ENCODE results near the gene HSPB9.

Gene HSPB9

GRCh38 chr17:42159796-42160530, 37.4 kb downstream of the HSPB9 start:
- Histone ChIP-seq H3K4me3 (ENCODE audit: low read depth, low read length) (no peak overlapping the region), H3K36me3 (ENCODE audit: control insufficient read depth, insufficient read depth, low read length) (no peaks in the 10 kb centered on the region), H3K27me3 (ENCODE audit: control insufficient read depth, insufficient read depth, low read length) (no peaks in the 10 kb centered on the region), H3K4me1 (ENCODE audit: control insufficient read depth, insufficient read depth, low read length) (peaks cover 15% of the 10 kb centered on the region; the same call in 1 of the 2 replicates), H3K9me3 (ENCODE audit: control insufficient read depth, insufficient read depth, low read depth, low read length) (no peaks in the 10 kb centered on the region), H3K9ac (ENCODE audit: low read length) (no peak overlapping the region), H3K27ac (ENCODE audit: low read depth, low read length) (no peak overlapping the region)

- H3K9ac ChIP-seq (ENCODE audit: low read length) = no peak overlapping the region
- H3K27ac ChIP-seq (ENCODE audit: low read depth, low read length) = no peak overlapping the region
- no peaks in the 10 kb centered on the region for H3K9me3 ChIP-seq (ENCODE audit: control insufficient read depth, insufficient read depth, low read depth, low read length)
- H3K27me3 ChIP-seq (ENCODE audit: control insufficient read depth, insufficient read depth, low read length) = no peaks in the 10 kb centered on the region
- H3K36me3 ChIP-seq (ENCODE audit: control insufficient read depth, insufficient read depth, low read length) = no peaks in the 10 kb centered on the region
- H3K4me1 ChIP-seq (ENCODE audit: control insufficient read depth, insufficient read depth, low read length) = peaks cover 15% of the 10 kb centered on the region; the same call in 1 of the 2 replicates
- no peak overlapping the region for H3K4me3 ChIP-seq (ENCODE audit: low read depth, low read length)
Measured at GRCh38 chr17:42160531-42160910, 37.9 kb downstream of the HSPB9 start.

DNA sequence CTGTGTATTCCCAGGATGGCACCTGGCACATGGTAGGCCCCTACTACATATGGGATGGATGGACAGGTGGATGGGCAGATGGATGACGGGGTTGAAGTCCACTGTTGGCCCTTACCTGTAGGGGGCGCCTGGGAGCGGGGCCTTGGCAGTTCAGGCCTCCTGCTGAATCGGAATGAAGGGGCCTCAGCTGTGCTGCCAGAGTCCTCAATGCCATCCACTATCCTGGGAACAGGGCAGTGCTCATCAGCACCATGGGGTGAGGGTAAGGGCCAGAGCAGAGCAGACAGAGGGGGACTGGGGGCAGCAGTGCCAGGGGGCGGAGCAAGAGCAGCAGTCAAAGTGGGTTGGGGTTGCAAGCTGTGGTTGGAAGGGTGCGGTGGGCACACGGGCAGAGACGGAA, 40.5 kb downstream of the HSPB9 start:
- no peak overlapping the region for H3K9ac ChIP-seq (ENCODE audit: low read length)
- H3K36me3 ChIP-seq (ENCODE audit: control insufficient read depth, insufficient read depth, low read length) = no peaks in the 10 kb centered on the region
- H3K9me3 ChIP-seq (ENCODE audit: control insufficient read depth, insufficient read depth, low read depth, low read length) = no peaks in the 10 kb centered on the region
- H3K27ac ChIP-seq (ENCODE audit: low read depth, low read length) = no peak overlapping the region
- no peaks in the 10 kb centered on the region for H3K27me3 ChIP-seq (ENCODE audit: control insufficient read depth, insufficient read depth, low read length)
- H3K4me3 ChIP-seq (ENCODE audit: low read depth, low read length) = no peak overlapping the region
- peaks cover 7% of the 10 kb centered on the region; the same call in 1 of the 2 replicates for H3K4me1 ChIP-seq (ENCODE audit: control insufficient read depth, insufficient read depth, low read length)

DNA sequence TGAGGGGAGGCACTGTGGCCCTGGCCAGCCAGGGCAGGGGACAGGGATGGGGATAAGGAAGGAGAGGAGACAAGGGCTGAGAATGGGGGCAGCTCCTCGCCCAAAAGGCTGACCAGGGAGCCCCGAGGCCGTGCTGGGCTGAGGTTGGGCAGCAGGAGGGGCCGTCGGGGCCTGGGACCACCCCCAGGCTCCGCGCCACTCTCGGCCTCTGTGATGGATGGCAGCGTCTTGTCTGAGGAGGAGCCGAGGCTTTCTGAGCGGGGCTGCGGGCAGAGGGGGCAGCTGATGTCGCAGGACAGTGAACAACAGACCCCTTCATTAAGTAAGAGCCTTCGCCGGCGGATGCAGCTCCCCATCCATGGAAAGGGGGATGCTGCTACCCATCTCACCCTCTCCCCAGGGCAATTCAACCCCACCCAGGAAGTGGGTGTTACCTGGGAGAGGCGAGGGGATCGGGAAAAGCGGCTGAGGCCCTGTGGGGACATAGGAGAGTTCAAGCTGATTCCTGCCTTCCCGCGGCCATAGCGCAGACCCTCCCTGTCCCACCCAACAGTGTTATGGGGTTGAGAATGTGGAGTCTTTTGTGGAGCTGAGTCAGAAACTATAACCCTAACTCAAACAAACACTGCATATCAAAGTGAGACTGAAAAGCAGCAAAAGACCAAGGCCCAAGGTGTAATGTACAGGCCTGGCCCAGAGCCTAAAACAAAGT, 41.2 kb downstream of the HSPB9 start:
- Histone ChIP-seq H3K9ac (ENCODE audit: low read length) (no peak overlapping the region), H3K4me3 (ENCODE audit: low read depth, low read length) (no peak overlapping the region), H3K27me3 (ENCODE audit: control insufficient read depth, insufficient read depth, low read length) (no peaks in the 10 kb centered on the region), H3K4me1 (ENCODE audit: control insufficient read depth, insufficient read depth, low read length) (peaks cover 7% of the 10 kb centered on the region; the same call in 1 of the 2 replicates), H3K36me3 (ENCODE audit: control insufficient read depth, insufficient read depth, low read length) (no peaks in the 10 kb centered on the region), H3K27ac (ENCODE audit: low read depth, low read length) (no peak overlapping the region), H3K9me3 (ENCODE audit: control insufficient read depth, insufficient read depth, low read depth, low read length) (no peaks in the 10 kb centered on the region)

GRCh38 chr17:42165751-42166150, 43.1 kb downstream of the HSPB9 start:
- no peaks in the 10 kb centered on the region for H3K9me3 ChIP-seq (ENCODE audit: control insufficient read depth, insufficient read depth, low read depth, low read length)
- H3K36me3 ChIP-seq (ENCODE audit: control insufficient read depth, insufficient read depth, low read length) = no peaks in the 10 kb centered on the region

DNA sequence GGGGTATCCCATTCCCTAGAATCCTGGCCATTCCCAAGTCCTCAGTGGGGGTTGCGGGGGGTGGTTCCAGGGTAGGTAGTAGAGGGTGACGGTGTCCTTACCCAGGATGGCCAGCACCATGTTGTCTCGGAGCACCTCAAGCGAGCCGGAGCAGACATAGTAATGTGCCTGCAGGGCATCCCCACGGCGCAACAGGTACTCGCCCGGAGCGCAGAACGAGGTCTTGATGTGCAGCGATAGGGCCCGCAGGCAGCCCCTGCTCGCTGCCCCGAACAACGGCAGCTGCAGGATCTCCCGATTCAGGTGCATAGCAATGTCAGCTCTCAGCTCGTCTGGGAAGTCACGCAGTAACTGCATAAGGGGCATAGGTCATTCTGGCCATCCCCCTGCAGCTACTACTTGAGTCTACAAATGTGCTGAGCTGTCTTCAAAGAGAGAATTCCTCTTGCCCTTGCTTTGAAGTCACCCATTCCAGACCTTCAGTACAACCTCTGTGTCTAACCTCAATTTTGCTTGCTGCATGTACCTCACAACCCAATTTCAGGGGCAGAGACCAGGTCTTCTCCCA, 43.7 kb downstream of the HSPB9 start:
- Histone ChIP-seq H3K36me3 (ENCODE audit: control insufficient read depth, insufficient read depth, low read length) (no peaks in the 10 kb centered on the region), H3K27ac (ENCODE audit: low read depth, low read length) (no peak overlapping the region), H3K4me3 (ENCODE audit: low read depth, low read length) (no peak overlapping the region), H3K4me1 (ENCODE audit: control insufficient read depth, insufficient read depth, low read length) (peaks cover 7% of the 10 kb centered on the region; the same call in 1 of the 2 replicates), H3K9me3 (ENCODE audit: control insufficient read depth, insufficient read depth, low read depth, low read length) (no peaks in the 10 kb centered on the region), H3K9ac (ENCODE audit: low read length) (no peak overlapping the region), H3K27me3 (ENCODE audit: control insufficient read depth, insufficient read depth, low read length) (no peaks in the 10 kb centered on the region)

More at GRCh38 chr17:42165751-42166150, 43.1 kb downstream of the HSPB9 start:
- Histone ChIP-seq H3K4me1 (ENCODE audit: control insufficient read depth, insufficient read depth, low read length) (peaks cover 7% of the 10 kb centered on the region; the same call in 1 of the 2 replicates), H3K27me3 (ENCODE audit: control insufficient read depth, insufficient read depth, low read length) (no peaks in the 10 kb centered on the region), H3K27ac (ENCODE audit: low read depth, low read length) (no peak overlapping the region), H3K9ac (ENCODE audit: low read length) (no peak overlapping the region), H3K4me3 (ENCODE audit: low read depth, low read length) (no peak overlapping the region)

GRCh38 chr17:42167807-42168206, 45.2 kb downstream of the HSPB9 start:
- H3K9me3 ChIP-seq (ENCODE audit: control insufficient read depth, insufficient read depth, low read depth, low read length) = no peaks in the 10 kb centered on the region
- no peaks in the 10 kb centered on the region; the same call in 1 of the 2 replicates for H3K27me3 ChIP-seq (ENCODE audit: control insufficient read depth, insufficient read depth, low read length)
- H3K36me3 ChIP-seq (ENCODE audit: control insufficient read depth, insufficient read depth, low read length) = no peaks in the 10 kb centered on the region
- H3K4me1 ChIP-seq (ENCODE audit: control insufficient read depth, insufficient read depth, low read length) = 0 out of 2 replicates have a peak, but pooled peaks cover 4% of the 10 kb centered on the region
- no peak overlapping the region for H3K9ac ChIP-seq (ENCODE audit: low read length)
- no peak overlapping the region for H3K4me3 ChIP-seq (ENCODE audit: low read depth, low read length)
- H3K27ac ChIP-seq (ENCODE audit: low read depth, low read length) = no peak overlapping the region

DNA sequence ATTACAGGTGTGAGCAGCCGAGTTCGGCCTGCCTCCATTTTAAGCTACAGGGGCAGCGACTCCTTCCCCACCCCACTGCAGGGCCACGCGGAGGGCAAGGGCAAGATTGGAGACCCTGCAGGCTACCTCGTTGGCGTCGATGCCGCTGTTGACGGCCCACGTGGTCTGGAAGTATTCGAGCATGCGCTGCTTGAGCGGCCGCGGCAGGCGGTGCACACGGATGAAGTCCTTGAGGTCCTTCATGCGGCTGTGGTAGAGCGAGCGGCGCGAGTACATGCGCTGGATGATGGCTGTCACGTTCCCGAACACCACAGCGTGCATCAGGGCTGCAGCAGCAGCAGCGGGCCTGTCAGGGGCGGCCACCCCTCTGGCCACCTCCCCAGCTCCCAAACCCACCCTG, 46.7 kb downstream of the HSPB9 start:
- no peaks in the 10 kb centered on the region; the same call in 1 of the 2 replicates for H3K27me3 ChIP-seq (ENCODE audit: control insufficient read depth, insufficient read depth, low read length)
- H3K4me3 ChIP-seq (ENCODE audit: low read depth, low read length) = no peak overlapping the region
- no peak overlapping the region for H3K27ac ChIP-seq (ENCODE audit: low read depth, low read length)
- H3K9me3 ChIP-seq (ENCODE audit: control insufficient read depth, insufficient read depth, low read depth, low read length) = no peaks in the 10 kb centered on the region
- no peak overlapping the region for H3K9ac ChIP-seq (ENCODE audit: low read length)
- no peaks in the 10 kb centered on the region for H3K36me3 ChIP-seq (ENCODE audit: control insufficient read depth, insufficient read depth, low read length)
- H3K4me1 ChIP-seq (ENCODE audit: control insufficient read depth, insufficient read depth, low read length) = no peaks in the 10 kb centered on the region

DNA sequence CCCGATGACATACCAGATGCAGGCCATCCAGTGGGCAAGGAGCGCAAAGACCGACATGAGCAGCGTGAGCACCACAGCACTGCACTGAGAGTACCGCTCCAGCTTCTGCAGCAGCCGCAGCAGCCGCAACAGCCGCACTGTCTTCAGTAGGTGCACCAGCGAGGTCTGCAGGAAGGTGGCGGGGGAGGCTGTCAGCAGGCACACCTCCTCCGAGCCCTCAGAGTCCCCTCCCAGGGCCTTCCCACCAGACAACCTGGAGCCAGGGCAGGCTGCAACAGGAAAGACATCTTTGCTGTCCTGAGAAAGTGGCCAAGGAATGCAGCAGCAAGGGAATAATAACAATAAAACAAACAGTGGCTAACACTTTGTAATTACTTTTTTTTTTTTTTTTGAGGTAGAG, 49.2 kb downstream of the HSPB9 start:
- no peak overlapping the region for H3K9ac ChIP-seq (ENCODE audit: low read length)

More for the DNA sequence above, 49.2 kb downstream of the HSPB9 start:
- H3K27me3 ChIP-seq (ENCODE audit: control insufficient read depth, insufficient read depth, low read length) = peaks cover 8% of the 10 kb centered on the region; the same call in 1 of the 2 replicates
- no peaks in the 10 kb centered on the region for H3K9me3 ChIP-seq (ENCODE audit: control insufficient read depth, insufficient read depth, low read depth, low read length)
- no peak overlapping the region for H3K27ac ChIP-seq (ENCODE audit: low read depth, low read length)
- H3K4me1 ChIP-seq (ENCODE audit: control insufficient read depth, insufficient read depth, low read length) = no peaks in the 10 kb centered on the region
- no peaks in the 10 kb centered on the region for H3K36me3 ChIP-seq (ENCODE audit: control insufficient read depth, insufficient read depth, low read length)
- H3K4me3 ChIP-seq (ENCODE audit: low read depth, low read length) = no peak overlapping the region

Data from HUES6 (cell line).